BJ (cell line): ENCODE results near the gene AK4. TPM values are rescaled to one million over a fixed set of nuclear protein-coding genes. Genes with fewer than 3 reads are reported as not detected.
A peak's percentile ranks its signal among the peaks of the same experiment; 100 is the strongest.

Experiments used
- CTCF ChIA-PET: fragments of 350-600 bp; formaldehyde crosslinking; extraction: SDS; loops from one replicate; lab custom pipeline; 2021; ENCODE audit warnings: antibody characterized with exemption, inconsistent platforms; lab: Yijun Ruan, JAX
- POLR2A ChIA-PET: fragments of 300-600 bp; sonication (Branson Sonifier 250); formaldehyde crosslinking; extraction: SDS; loops from one replicate; lab custom pipeline; 2021; ENCODE audit warnings: antibody characterized with exemption; lab: Charles Lee
- DNase-seq: peaks from one replicate; pipeline ENCODE4 v3.0.0-alpha.2; 2011; ENCODE audit warnings: low read depth
- H3K27me3 ChIP-seq: 2 replicates; pipeline ENCODE4 v1.6.0; 2011; ENCODE audit warnings: low read length; ENCODE audit not compliant: control insufficient read depth, insufficient read depth
- H3K36me3 ChIP-seq: 2 replicates; pipeline ENCODE4 v1.5.1; 2011; ENCODE audit warnings: low read length; ENCODE audit not compliant: control insufficient read depth, insufficient read depth
- H3K4me3 ChIP-seq: 2 replicates; pipeline ENCODE4 v1.5.1; 2011; ENCODE audit warnings: low read depth, mild to moderate bottlenecking, control low read depth, low read length
- CTCF ChIP-seq: IDR thresholded peaks from 2 replicates; pipeline ENCODE4 v1.5.1; 2011; ENCODE audit warnings: low read depth, mild to moderate bottlenecking, control low read depth, inconsistent platforms, low read length, moderate library complexity; ENCODE audit not compliant: insufficient read depth
- polyA plus RNA-seq: library from polyadenylated mRNA; depleted of rRNA; stranded (reverse); fragments of >200 nt; gene quantifications from 2 replicates; pipeline ENCODE4 v1.2.3, GENCODE V29; 2011

AK4 gene
- polyA plus RNA-seq, 1 experiment: 11.9 TPM

GRCh38 chr1:65256860-65257708, 109.1 kb downstream of the AK4 start:
- DNase-seq: no peak
- TF ChIP-seq CTCF: no peak
- POLR2A ChIA-PET: interaction anchor here (1.0 kb wide), 1 partner anchor 9 kb away, joined by 3 read pairs; no protein-coding TSS in a partner anchor
- Histone ChIP-seq H3K27me3 (no peaks in the 10 kb centered on the region), H3K36me3 (no peaks in the 10 kb centered on the region), H3K4me3 (no peak overlapping the region)
- CTCF ChIA-PET: no interaction called here

GRCh38 chr1:65258106-65258505, 110.1 kb downstream of the AK4 start:
- ChIA-PET POLR2A (interaction anchor here (1.0 kb wide), 1 partner anchor 10 kb away, joined by 3 read pairs; no protein-coding TSS in a partner anchor), CTCF (interaction anchor here (0.7 kb wide), 1 partner anchor 9 kb away, joined by 3 read pairs; no protein-coding TSS in a partner anchor)
- H3K36me3 ChIP-seq: no peaks in the 10 kb centered on the region
- H3K27me3 ChIP-seq: no peaks in the 10 kb centered on the region
- no peak for TF ChIP-seq CTCF
- no peak for DNase-seq
- H3K4me3 ChIP-seq: no peak overlapping the region

- no peak for DNase-seq
- Histone ChIP-seq H3K27me3 (no peaks in the 10 kb centered on the region), H3K36me3 (no peaks in the 10 kb centered on the region), H3K4me3 (no peak overlapping the region)
- no peak for TF ChIP-seq CTCF
- CTCF ChIA-PET: interaction anchor here (1.4 kb wide), 1 partner anchor 10 kb away, joined by 3 read pairs; no protein-coding TSS in a partner anchor
- POLR2A ChIA-PET: no interaction called here
Observed at GRCh38 chr1:65259816-65260215, 111.8 kb downstream of the AK4 start.

GRCh38 chr1:65260851-65261473, 113.0 kb downstream of the AK4 start:
- no peak overlapping the region for H3K4me3 ChIP-seq
- TF ChIP-seq CTCF: no peak
- POLR2A ChIA-PET: no interaction called here

GRCh38 chr1:65263286-65263685, 115.3 kb downstream of the AK4 start:
- H3K27me3 ChIP-seq: no peaks in the 10 kb centered on the region
- ChIA-PET POLR2A (no interaction called here), CTCF (interaction anchor here (0.7 to 1.6 kb wide), 2 partner anchors 424 to 489 kb away, joined by 3 to 4 read pairs; no protein-coding TSS in a partner anchor)
- no peak for TF ChIP-seq CTCF
- H3K4me3 ChIP-seq: no peak overlapping the region
- no peaks in the 10 kb centered on the region for H3K36me3 ChIP-seq
- DNase-seq: no peak

More at GRCh38 chr1:65260851-65261473, 113.0 kb downstream of the AK4 start:
- Histone ChIP-seq H3K27me3 (no peaks in the 10 kb centered on the region), H3K36me3 (no peaks in the 10 kb centered on the region)
- CTCF ChIA-PET: interaction anchor here (0.7 to 1.4 kb wide), 3 partner anchors 9 to 94 kb away, joined by 3 read pairs; no protein-coding TSS in a partner anchor
- DNase-seq: peak; percentile 59
